Measurements from ENCODE around the gene CST3.

Gene CST3

GRCh38 chr20:23656372-23656771 is 18.6 kb upstream of the CST3 start:
- H3K4me3 ChIP-seq (ENCODE audit: low read depth, low read length): no peak overlapping the region
- DNase-seq (ENCODE audit: low read depth): no peak
- no peak for TF ChIP-seq CTCF (IDR thresholded peaks at IDR 0.05; ENCODE audit: low read depth, low read length, missing control alignments)

GRCh38 chr20:23655491-23656211 is 17.9 kb upstream of the CST3 start:
- no peak overlapping the region for H3K4me3 ChIP-seq (ENCODE audit: low read depth, low read length)
- no peak for TF ChIP-seq CTCF (IDR thresholded peaks at IDR 0.05; ENCODE audit: low read depth, low read length, missing control alignments)
- no peak for DNase-seq (ENCODE audit: low read depth)

- H3K4me3 ChIP-seq (ENCODE audit: low read depth, low read length): no peak overlapping the region
- no peak for TF ChIP-seq CTCF (IDR thresholded peaks at IDR 0.05; ENCODE audit: low read depth, low read length, missing control alignments)
These were observed 17.0 kb upstream of the CST3 start for GRCh38 chr20:23654717-23655116.

GRCh38 chr20:23654000-23654399 is 16.2 kb upstream of the CST3 start:
- DNase-seq (ENCODE audit: low read depth): no peak
- TF ChIP-seq CTCF (IDR thresholded peaks at IDR 0.05; ENCODE audit: low read depth, low read length, missing control alignments): no peak
- no peak overlapping the region for H3K4me3 ChIP-seq (ENCODE audit: low read depth, low read length)

More at GRCh38 chr20:23654717-23655116, 17.0 kb upstream of the CST3 start:
- no peak for DNase-seq (ENCODE audit: low read depth)

GRCh38 chr20:23653400-23653938 is 15.7 kb upstream of the CST3 start:
- H3K4me3 ChIP-seq (ENCODE audit: low read depth, low read length): no peak overlapping the region
- TF ChIP-seq CTCF (IDR thresholded peaks at IDR 0.05; ENCODE audit: low read depth, low read length, missing control alignments): no peak
- no peak for DNase-seq (ENCODE audit: low read depth)

- no peak for DNase-seq (ENCODE audit: low read depth)
These were observed 15.2 kb upstream of the CST3 start for GRCh38 chr20:23652926-23653325.

More at GRCh38 chr20:23652926-23653325, 15.2 kb upstream of the CST3 start:
- no peak for TF ChIP-seq CTCF (IDR thresholded peaks at IDR 0.05; ENCODE audit: low read depth, low read length, missing control alignments)
- H3K4me3 ChIP-seq (ENCODE audit: low read depth, low read length): no peak overlapping the region

Measured in GM12864 (cell line).